B cell (primary cell): ENCODE data around the gene HSH2D. TPM values are rescaled to one million over a fixed set of nuclear protein-coding genes. Genes with fewer than 3 reads are reported as not detected.

ENCODE experiments used
- ATAC-seq: fragments of 200-7000 bp; cut with Tn5 transposase; one replicate; pipeline ENCODE4 v1.10.0; 2021; ENCODE audit warnings: low read depth, mild to moderate bottlenecking, moderate number of reproducible peaks, moderate library complexity
- CTCF ChIA-PET: fragments of 350-600 bp; sonication (Branson Sonifier 250); formaldehyde crosslinking; loops from one replicate; lab custom pipeline; 2021; ENCODE audit warnings: antibody characterized with exemption, inconsistent platforms; lab: Charles Lee
- POLR2A ChIA-PET: fragments of 350-600 bp; sonication (Branson Sonifier 250); formaldehyde crosslinking; loops from one replicate; lab custom pipeline; 2021; ENCODE audit warnings: antibody characterized with exemption; lab: Charles Lee
- DNase-seq: peaks from one replicate; pipeline ENCODE4 v3.0.0; 2013
- H2AFZ ChIP-seq: 2 replicates; pipeline ENCODE4 v1.6.1; 2012; ENCODE audit warnings: mild to moderate bottlenecking, low read depth, low read length; ENCODE audit not compliant: insufficient read depth, poor library complexity, severe bottlenecking
- H3K27ac ChIP-seq, 2 donors: 1 replicate in 1 of 2; 2 replicates in 1 of 2; pipeline ENCODE4 v1.5.1; 2012 to 2013; ENCODE audit warnings: low read length in 2 of 2, mild to moderate bottlenecking in 2 of 2, moderate library complexity in 1 of 2
- H3K27me3 ChIP-seq, 4 experiments: fragments of 200-600 bp in 1 of 4; sonication (generic) in 1 of 4; replicated peaks in 1 of 4; 1 replicate in 2 of 4; 2 replicates in 2 of 4; pipeline versions ENCODE4 v1.6.1 to v1.7.0; 2013 to 2016; ENCODE audit warnings: low read length in 3 of 4, mild to moderate bottlenecking in 2 of 4, mixed read lengths in 1 of 4, moderate library complexity in 1 of 4; ENCODE audit not compliant: insufficient read depth in 4 of 4, control insufficient read depth in 3 of 4; ENCODE audit errors: control extremely low read depth in 1 of 4
- H3K36me3 ChIP-seq, 2 experiments: replicated peaks in 1 of 2; 1 replicate in 1 of 2; 2 replicates in 1 of 2; pipeline versions ENCODE4 v1.6.1 to v1.7.1; 2013; ENCODE audit warnings: low read length in 1 of 2; ENCODE audit not compliant: insufficient read depth in 2 of 2, control insufficient read depth in 1 of 2; ENCODE audit errors: control extremely low read depth in 1 of 2, extremely low read depth in 1 of 2
- H3K4me1 ChIP-seq, 2 donors: fragments of 200-600 bp in 1 of 2; sonication (generic) in 1 of 2; 1 replicate in 1 of 2; 2 replicates in 1 of 2; pipeline versions ENCODE4 v1.5.1 to v1.6.1; 2013 to 2017; ENCODE audit warnings: low read length in 2 of 2; ENCODE audit not compliant: control insufficient read depth in 2 of 2, insufficient read depth in 2 of 2
- H3K4me2 ChIP-seq: replicated peaks from 2 replicates; pipeline ENCODE3; 2012; ENCODE audit warnings: mild to moderate bottlenecking, low read depth, low read length; ENCODE audit not compliant: poor library complexity, severe bottlenecking
- H3K4me3 ChIP-seq, 5 experiments: fragments of 200-600 bp in 1 of 5; sonication (generic) in 1 of 5; 1 replicate in 3 of 5; 2 replicates in 2 of 5; pipeline versions ENCODE4 v1.5.1 to v1.7.0; 2011 to 2016; ENCODE audit warnings: low read length in 4 of 5, mild to moderate bottlenecking in 4 of 5, low read depth in 2 of 5, control low read depth in 1 of 5, moderate library complexity in 1 of 5; ENCODE audit not compliant: insufficient read depth in 1 of 5; ENCODE audit errors: control extremely low read depth in 1 of 5, extremely low read depth in 1 of 5
- H3K79me2 ChIP-seq: fragments of 200-600 bp; sonication (generic); one replicate; pipeline ENCODE4 v1.6.0; 2016; ENCODE audit warnings: low read length; ENCODE audit not compliant: control insufficient read depth, insufficient read depth
- H3K9ac ChIP-seq: fragments of 200-600 bp; sonication (generic); 2 replicates; pipeline ENCODE4 v1.6.1; 2017; ENCODE audit warnings: mild to moderate bottlenecking, low read length, moderate library complexity
- H3K9me3 ChIP-seq, 3 donors: one replicate each; pipeline versions ENCODE4 v1.6.1 to v1.7.1; 2013; ENCODE audit warnings: low read length in 2 of 3; ENCODE audit not compliant: control insufficient read depth in 2 of 3, insufficient read depth in 1 of 3; ENCODE audit errors: control extremely low read depth in 1 of 3
- H4K20me1 ChIP-seq: 2 replicates; pipeline ENCODE4 v1.6.0; 2012; ENCODE audit warnings: mild to moderate bottlenecking, low read length; ENCODE audit not compliant: insufficient read depth, control insufficient read depth, poor library complexity, severe bottlenecking
- H3K27ac Mint-ChIP-seq: one replicate; pipeline ENCODE4 v1.8.0; 2021; ENCODE audit warnings: mixed read lengths
- H3K27me3 Mint-ChIP-seq: one replicate; pipeline ENCODE4 v1.8.0; 2021; ENCODE audit warnings: mixed read lengths
- H3K4me1 Mint-ChIP-seq: one replicate; pipeline ENCODE4 v1.8.0; 2021; ENCODE audit warnings: mixed read lengths
- H3K4me3 Mint-ChIP-seq: one replicate; pipeline ENCODE4 v1.8.0; 2021; ENCODE audit warnings: mixed read lengths
- H3K9me3 Mint-ChIP-seq: one replicate; pipeline ENCODE4 v1.8.0; 2022; ENCODE audit warnings: mixed read lengths; ENCODE audit not compliant: insufficient read depth
- CTCF ChIP-seq: fragments of 200-600 bp; IDR thresholded peaks from one replicate; pipeline ENCODE4 v1.8.0; 2022; ENCODE audit warnings: antibody characterized with exemption, mild to moderate bottlenecking
- EZH2 ChIP-seq: IDR thresholded peaks from 2 replicates; pipeline ENCODE4 v1.6.1; 2012; ENCODE audit warnings: borderline replicate concordance, low read depth, mild to moderate bottlenecking, moderate library complexity, low read length; ENCODE audit not compliant: insufficient read depth, poor library complexity, severe bottlenecking
- WGBS: methylation state at CpG from one replicate; pipeline ENCODE4 v1.1.5; 2013; ENCODE audit warnings: missing lambda C conversion rate; ENCODE audit not compliant: insufficient coverage; 5-methylcytosine and 5-hydroxymethylcytosine counted together
- intact Hi-C: fragments of 100-400 bp; cut with micrococcal nuclease; formaldehyde crosslinking; loops from one replicate; pipeline ENCODE4 v1.10.0; 2022
- polyA plus RNA-seq: library from polyadenylated mRNA; depleted of rRNA; stranded (reverse); fragments of >200 nt; gene quantifications from 2 replicates; pipeline ENCODE4 v1.2.3, GENCODE V29; 2012
- total RNA-seq, 2 donors: library from RNA; stranded (reverse); fragments of 120-200 nt in 1 of 2; gene quantifications; 1 replicate in 1 of 2; 2 replicates in 1 of 2; pipeline versions ENCODE4 v1.2.3 to v1.2.4, GENCODE V29; 2013 to 2022

Gene HSH2D
- total and polyA plus RNA-seq, 2 donors (not counting 1 experiment from before 2014, with no cell fraction given), result 259 to 299 TPM

- no peak overlapping the region for H2AFZ ChIP-seq
- H4K20me1 ChIP-seq, result peaks cover 31% of the 10 kb centered on the region
- 91% methylated on average over 15 of the region's 16 CpGs for WGBS
- no peak overlapping the region for H3K27ac Mint-ChIP-seq
- ATAC-seq, result no peak
- no peaks in the 10 kb centered on the region for H3K9me3 ChIP-seq
- H3K27me3 Mint-ChIP-seq, result no peaks in the 10 kb centered on the region
- H3K4me3 Mint-ChIP-seq, result no peak overlapping the region
- H3K27ac ChIP-seq, result no peak overlapping the region
- H3K4me3 ChIP-seq, result no peak overlapping the region
- ChIA-PET POLR2A (no interaction called here), CTCF (interaction anchor here (0.6 to 1.0 kb wide), 2 partner anchors 125 to 208 kb away, joined by 3 read pairs; no protein-coding TSS in a partner anchor)
- no peak for DNase-seq
- peaks cover 4 to 11% of the 10 kb centered on the region in 2 donors for H3K4me1 ChIP-seq
- H3K36me3 ChIP-seq, result peaks cover 14 to 47% of the 10 kb centered on the region in 2 experiments
- intact Hi-C loops, result no loop called here
- no peaks in the 10 kb centered on the region for H3K9me3 Mint-ChIP-seq
- TF ChIP-seq EZH2 (no peak), CTCF (no peak)
- peaks cover 17% of the 10 kb centered on the region for H3K4me1 Mint-ChIP-seq
- H3K27me3 ChIP-seq, result no peaks in the 10 kb centered on the region
- peaks cover 43% of the 10 kb centered on the region for H3K79me2 ChIP-seq
- no peak overlapping the region for H3K9ac ChIP-seq
- no peak overlapping the region for H3K4me2 ChIP-seq
Measured at GRCh38 chr19:16191216-16191908, 47.9 kb downstream of the HSH2D start.

- Histone ChIP-seq H4K20me1 (peaks cover 23% of the 10 kb centered on the region), H3K36me3 (peaks cover 14 to 40% of the 10 kb centered on the region in 2 experiments), H3K4me1 (peaks cover 10 to 11% of the 10 kb centered on the region in 2 donors), H3K4me2 (no peak overlapping the region), H3K9ac (no peak overlapping the region), H3K9me3 (no peaks in the 10 kb centered on the region), H3K27ac (no peak overlapping the region), H2AFZ (no peak overlapping the region), H3K4me3 (no peak overlapping the region), H3K79me2 (peaks cover 38% of the 10 kb centered on the region), H3K27me3 (no peaks in the 10 kb centered on the region)
- no peak for DNase-seq
- H3K27me3 Mint-ChIP-seq, result no peaks in the 10 kb centered on the region
- intact Hi-C loops, result no loop called here
- POLR2A ChIA-PET, result interaction anchor here (1.0 kb wide), 1 partner anchor 8 kb away, joined by 4 read pairs; the partner anchor contains the start of gene FAM32A
- WGBS, result 99% methylated on average over 7 of the region's 10 CpGs
- peaks cover 15% of the 10 kb centered on the region for H3K4me1 Mint-ChIP-seq
- TF ChIP-seq EZH2 (no peak), CTCF (no peak)
- ATAC-seq, result no peak
- H3K4me3 Mint-ChIP-seq, result no peak overlapping the region
- no peak overlapping the region for H3K27ac Mint-ChIP-seq
- no peaks in the 10 kb centered on the region for H3K9me3 Mint-ChIP-seq
- CTCF ChIA-PET, result no interaction called here
Measured at GRCh38 chr19:16193466-16193865, 50.0 kb downstream of the HSH2D start.
